Fibroblast of villous mesenchyme (primary cell): ENCODE data around the gene NTHL1. TPM values are rescaled to one million over a fixed set of nuclear protein-coding genes. Genes with fewer than 3 reads are reported as not detected.

ENCODE experiments used
- DNase-seq: peaks from one replicate; pipeline ENCODE4 v3.0.0-alpha.2; 2010; ENCODE audit warnings: low read depth
- H3K4me3 ChIP-seq: 2 replicates; pipeline ENCODE4 v1.5.1; 2011; ENCODE audit warnings: low read depth, mild to moderate bottlenecking, low read length
- CTCF ChIP-seq: IDR thresholded peaks from 2 replicates; pipeline ENCODE4 v1.5.1; 2012; ENCODE audit warnings: low read depth, mild to moderate bottlenecking, low read length; ENCODE audit not compliant: insufficient read depth
- total RNA-seq: library from RNA; depleted of rRNA; stranded (reverse); fragments of >200 nt; gene quantifications from 2 replicates; pipeline ENCODE4 v1.2.3, GENCODE V29; 2012

NTHL1 gene
- total RNA-seq, 1 donor: 25.5 TPM

- DNase-seq: no peak
- no peak for TF ChIP-seq CTCF
- peak overlapping the region; percentile 83 for H3K4me3 ChIP-seq
These were observed 40.4 kb downstream of the NTHL1 start for GRCh38 chr16:2007081-2007836.

GRCh38 chr16:2006317-2006716 lies 41.3 kb downstream of the NTHL1 start:
- H3K4me3 ChIP-seq: no peak overlapping the region
- no peak for TF ChIP-seq CTCF
- DNase-seq: no peak

GRCh38 chr16:2005646-2006045 lies 42.0 kb downstream of the NTHL1 start:
- TF ChIP-seq CTCF: peak; percentile 16
- no peak overlapping the region for H3K4me3 ChIP-seq
- no peak for DNase-seq

GRCh38 chr16:2004795-2005517 lies 42.7 kb downstream of the NTHL1 start:
- TF ChIP-seq CTCF: no peak
- H3K4me3 ChIP-seq: no peak overlapping the region
- DNase-seq: no peak

- H3K4me3 ChIP-seq: no peak overlapping the region
- TF ChIP-seq CTCF: peak; percentile 98
- peak; percentile 89 for DNase-seq
These were observed 43.6 kb downstream of the NTHL1 start for GRCh38 chr16:2003827-2004641.

GRCh38 chr16:2003231-2003826 lies 44.3 kb downstream of the NTHL1 start:
- no peak overlapping the region for H3K4me3 ChIP-seq
- no peak for DNase-seq
- no peak for TF ChIP-seq CTCF
